HCT116 (cell line): Measurements from ENCODE around the gene FAM110A. TPM values are rescaled to one million over a fixed set of nuclear protein-coding genes. Genes with fewer than 3 reads are reported as not detected.
A peak's percentile ranks its signal among the peaks of the same experiment; 100 is the strongest.

Experiments
- ATAC-seq: fragments of 200-7000 bp; cut with Tn5 transposase; 2 replicates; pipeline ENCODE4 v1.9.1; 2020; ENCODE audit warnings: mild to moderate bottlenecking, moderate library complexity
- BruUV-seq: library from RNA; stranded (reverse); fragments of 400-500 nt; replicated peaks from 2 replicates; lab custom pipeline; 2021; lab: Mats Ljungman, UMichigan
- CTCF ChIA-PET: fragments of 300-600 bp; sonication (Branson Sonifier 250); formaldehyde crosslinking; loops from one replicate; lab custom pipeline; 2021; ENCODE audit warnings: antibody characterized with exemption; lab: Charles Lee
- POLR2A ChIA-PET: fragments of 300-600, 350-600 bp; sonication (Branson Sonifier 250); formaldehyde crosslinking; loops from one replicate; lab custom pipeline; 2021; ENCODE audit warnings: antibody characterized with exemption; lab: Charles Lee
- RAD21 ChIA-PET, 2 experiments: fragments of 300-600 bp; sonication (Branson Sonifier 250); formaldehyde crosslinking; loops; one replicate each; lab custom pipeline; 2023; ENCODE audit warnings: low total read pairs in 2 of 2; ENCODE audit not compliant: uncharacterized antibody in 2 of 2, unreplicated experiment in 2 of 2, low non-redundant PET in 1 of 2; lab: Charles Lee
- DNase-seq: peaks from one replicate; pipeline ENCODE4 v3.0.0-alpha.2; 2010; ENCODE audit warnings: low read depth, low spot score
- H2AFZ ChIP-seq: fragments of 200-600 bp; shearing (Covaris generic), sonication (generic); 2 replicates; pipeline ENCODE4 v1.6.1; 2017; ENCODE audit warnings: low read depth, mixed run types, mixed read lengths, antibody characterized with exemption, low read length; ENCODE audit not compliant: poor library complexity, severe bottlenecking
- H3K27ac ChIP-seq: 2 replicates; pipeline ENCODE4 v1.5.1; 2012; ENCODE audit warnings: low read depth, low read length
- H3K27me3 ChIP-seq: fragments of 200-600 bp; sonication (generic); 2 replicates; pipeline ENCODE4 v1.6.1; 2016; ENCODE audit warnings: mixed run types, low read length, mixed read lengths; ENCODE audit not compliant: insufficient read depth
- H3K36me3 ChIP-seq, 2 experiments: fragments of 200-500 bp in 1 of 2; fragments of 200-600 bp in 1 of 2; sonication (Bioruptor generic) in 1 of 2; sonication (generic) in 1 of 2; 2 replicates each; pipeline versions ENCODE4 v1.5.1 to v1.6.1; 2014 to 2016; ENCODE audit warnings: low read length in 2 of 2, inconsistent platforms in 1 of 2, mixed read lengths in 1 of 2, mixed run types in 1 of 2; ENCODE audit not compliant: insufficient read depth in 2 of 2, control insufficient read depth in 1 of 2
- H3K4me1 ChIP-seq, 2 experiments: fragments of 200-600 bp in 1 of 2; sonication (generic) in 1 of 2; 2 replicates each; pipeline versions ENCODE4 v1.5.1 to v1.6.1; 2012 to 2017; ENCODE audit warnings: low read length in 2 of 2, inconsistent platforms in 1 of 2, mild to moderate bottlenecking in 1 of 2, mixed read lengths in 1 of 2, mixed run types in 1 of 2, moderate library complexity in 1 of 2; ENCODE audit not compliant: insufficient read depth in 2 of 2, control insufficient read depth in 1 of 2
- H3K4me2 ChIP-seq: fragments of 200-600 bp; sonication (generic); 2 replicates; pipeline ENCODE4 v1.6.1; 2017; ENCODE audit warnings: mixed run types, low read length, mixed read lengths
- H3K4me3 ChIP-seq, 2 experiments: fragments of 200-600 bp in 1 of 2; sonication (generic) in 1 of 2; replicated peaks in 1 of 2; 2 replicates each; pipeline ENCODE4 v1.5.1; 2011 to 2016; ENCODE audit warnings: low read length in 2 of 2, control low read depth in 1 of 2, low read depth in 1 of 2, mild to moderate bottlenecking in 1 of 2, mixed read lengths in 1 of 2, mixed run types in 1 of 2
- H3K79me2 ChIP-seq: fragments of 200-600 bp; sonication (generic); 2 replicates; pipeline ENCODE4 v1.6.1; 2017; ENCODE audit warnings: mild to moderate bottlenecking, mixed run types, low read length, moderate library complexity, mixed read lengths; ENCODE audit not compliant: insufficient read depth
- H3K9ac ChIP-seq: fragments of 200-600 bp; sonication (generic); 2 replicates; pipeline ENCODE4 v1.6.1; 2016; ENCODE audit warnings: low read length, mixed read lengths
- H3K9me2 ChIP-seq: fragments of 200-600 bp; sonication (generic), shearing (Covaris generic); 2 replicates; pipeline ENCODE4 v1.6.1; 2017; ENCODE audit warnings: mixed run types, mild to moderate bottlenecking, moderate library complexity; ENCODE audit not compliant: insufficient read depth
- H3K9me3 ChIP-seq, 2 experiments: fragments of 200-500 bp in 1 of 2; fragments of 200-600 bp in 1 of 2; sonication (Bioruptor generic) in 1 of 2; sonication (generic) in 1 of 2; 2 replicates each; pipeline ENCODE4 v1.6.1; 2014 to 2017; ENCODE audit warnings: low read length in 2 of 2, mixed read lengths in 2 of 2, inconsistent platforms in 1 of 2, low read depth in 1 of 2, mild to moderate bottlenecking in 1 of 2, mixed run types in 1 of 2, moderate library complexity in 1 of 2; ENCODE audit not compliant: control insufficient read depth in 1 of 2, insufficient read depth in 1 of 2
- H4K20me1 ChIP-seq: fragments of 200-600 bp; sonication (generic), shearing (Covaris generic); 2 replicates; pipeline ENCODE4 v1.6.1; 2017; ENCODE audit warnings: mixed run types, mild to moderate bottlenecking, moderate library complexity; ENCODE audit not compliant: insufficient read depth
- POLR2AphosphoS5 ChIP-seq: IDR thresholded peaks from 2 replicates; pipeline ENCODE4 v1.6.1; 2011; ENCODE audit warnings: mild to moderate bottlenecking, low read depth, low read length, moderate library complexity
- RAD21 ChIP-seq: IDR thresholded peaks from 2 replicates; pipeline ENCODE4 v1.6.1; 2012; ENCODE audit warnings: low read depth, mild to moderate bottlenecking
- SP1 ChIP-seq: IDR thresholded peaks from 2 replicates; pipeline ENCODE4 v1.6.1; 2012; ENCODE audit warnings: low read depth
- intact Hi-C: fragments of 100-400 bp; cut with micrococcal nuclease; formaldehyde crosslinking; loops from 2 replicates; pipeline ENCODE4 v1.10.0; 2022
- total RNA-seq: library from RNA; stranded (reverse); gene quantifications from one replicate; pipeline ENCODE4 v1.2.1, GENCODE V29; 2021; ENCODE audit not compliant: unreplicated experiment
- TF ChIP-seq, protein P1 (sequence below), 3 experiments: fragments of 200-600 bp in 1 of 3; sonication (generic) in 1 of 3; IDR thresholded peaks in 2 of 3; conservative IDR thresholded peaks in 1 of 3; 2 replicates each; pipeline ENCODE4 v1.5.1; 2012 to 2017; ENCODE audit warnings: low read depth in 2 of 3, low read length in 2 of 3, antibody characterized with exemption in 1 of 3, borderline replicate concordance in 1 of 3, control low read depth in 1 of 3, mild to moderate bottlenecking in 1 of 3, mixed read lengths in 1 of 3, mixed run types in 1 of 3, moderate library complexity in 1 of 3; ENCODE audit not compliant: insufficient read depth in 1 of 3

FAM110A gene
- total RNA-seq, 1 experiment from 2014 or later, result 26.4 TPM

DNA sequence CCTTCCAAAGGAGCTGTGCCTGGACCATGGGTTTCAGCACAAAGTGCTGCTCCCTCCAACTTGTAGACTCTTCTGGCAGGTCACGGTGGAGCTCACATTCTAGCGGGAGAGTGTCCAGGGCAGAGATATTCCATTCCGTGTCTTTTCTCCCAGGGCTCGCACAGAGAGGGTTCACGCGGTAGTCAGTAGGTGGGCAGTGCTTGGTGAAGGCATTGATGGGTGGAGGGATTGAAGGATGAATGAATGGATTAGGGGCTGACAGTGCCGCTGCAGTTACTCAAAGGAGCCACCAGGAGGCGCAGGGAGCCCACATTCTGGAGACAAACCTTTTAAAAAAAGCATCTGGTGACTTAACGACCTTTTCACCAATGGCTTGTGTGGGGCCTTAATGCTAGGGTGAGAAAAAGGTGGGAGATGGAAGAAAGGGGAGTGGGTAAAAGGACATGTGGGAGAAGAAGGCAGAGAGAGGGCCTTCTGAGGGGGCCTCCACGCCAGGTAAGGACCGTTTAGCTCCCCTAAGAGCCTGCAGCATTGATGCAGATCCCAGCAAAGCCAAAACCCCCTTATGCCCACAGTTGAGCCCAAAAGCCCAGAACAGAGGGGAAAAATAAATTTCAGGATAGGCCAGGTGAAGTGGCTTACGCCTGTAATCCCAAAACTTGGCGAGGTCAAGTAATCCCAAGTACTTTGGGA, 17.5 kb upstream of the FAM110A start:
- Histone ChIP-seq H3K4me3 (no peak overlapping the region), H3K4me1 (peaks cover 8 to 16% of the 10 kb centered on the region in 2 experiments), H3K9ac (no peak overlapping the region), H3K36me3 (no peaks in the 10 kb centered on the region), H2AFZ (peak overlapping the region; percentile 91), H3K4me2 (no peak overlapping the region), H3K79me2 (no peaks in the 10 kb centered on the region), H3K27ac (no peak overlapping the region), H3K9me2 (no peaks in the 10 kb centered on the region), H3K9me3 (no peaks in the 10 kb centered on the region), H3K27me3 (no peaks in the 10 kb centered on the region), H4K20me1 (no peaks in the 10 kb centered on the region)
- TF ChIP-seq RAD21 (peak; percentile 97), SP1 (no peak), POLR2AphosphoS5 (no peak)
- TF ChIP-seq, protein P1, sequence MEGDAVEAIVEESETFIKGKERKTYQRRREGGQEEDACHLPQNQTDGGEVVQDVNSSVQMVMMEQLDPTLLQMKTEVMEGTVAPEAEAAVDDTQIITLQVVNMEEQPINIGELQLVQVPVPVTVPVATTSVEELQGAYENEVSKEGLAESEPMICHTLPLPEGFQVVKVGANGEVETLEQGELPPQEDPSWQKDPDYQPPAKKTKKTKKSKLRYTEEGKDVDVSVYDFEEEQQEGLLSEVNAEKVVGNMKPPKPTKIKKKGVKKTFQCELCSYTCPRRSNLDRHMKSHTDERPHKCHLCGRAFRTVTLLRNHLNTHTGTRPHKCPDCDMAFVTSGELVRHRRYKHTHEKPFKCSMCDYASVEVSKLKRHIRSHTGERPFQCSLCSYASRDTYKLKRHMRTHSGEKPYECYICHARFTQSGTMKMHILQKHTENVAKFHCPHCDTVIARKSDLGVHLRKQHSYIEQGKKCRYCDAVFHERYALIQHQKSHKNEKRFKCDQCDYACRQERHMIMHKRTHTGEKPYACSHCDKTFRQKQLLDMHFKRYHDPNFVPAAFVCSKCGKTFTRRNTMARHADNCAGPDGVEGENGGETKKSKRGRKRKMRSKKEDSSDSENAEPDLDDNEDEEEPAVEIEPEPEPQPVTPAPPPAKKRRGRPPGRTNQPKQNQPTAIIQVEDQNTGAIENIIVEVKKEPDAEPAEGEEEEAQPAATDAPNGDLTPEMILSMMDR (IDR thresholded peaks at IDR 0.05 in 2 of 3, conservative IDR thresholded peaks at IDR 0.05 in 1 of 3; ENCODE audit: borderline replicate concordance in 1 of 3, insufficient read depth in 1 of 3, low read depth in 2 of 3, low read length in 2 of 3), result peak; percentile 93 to 98 (median 95)
- CTCF ChIA-PET, result interaction anchor here (0.8 to 7.2 kb wide), 3 partner anchors 17 to 153 kb away, joined by 3 to 181 read pairs (median 3); partner anchors contain the start of gene FAM110A
- ATAC-seq, result peak; percentile 65
- intact Hi-C loops, result loop anchor here (1.0 to 10.0 kb wide), 3 partner anchors 140 to 369 kb away; partner anchors contain the start of gene TMEM74B
- POLR2A ChIA-PET, result no interaction called here
- RAD21 ChIA-PET, result interaction anchor here in 1 of 2 experiments (1.0 kb wide), 1 partner anchor 140 kb away, joined by 3 read pairs; no protein-coding TSS in a partner anchor
- no TSS peak for BruUV-seq
- DNase-seq, result peak; percentile 56
